GM19351 (cell line): ENCODE measurements around the gene TECPR2.
"Not testable (repeated sequence)": the region's sequence is repeated elsewhere in the genome, so short reads cannot be mapped to it uniquely, and the experiment has no call there.

Experiments used
- ATAC-seq: cut with Tn5 transposase; IDR thresholded peaks from one replicate; pipeline ENCODE4 v1.9.1; 2021; ENCODE audit warnings: mild to moderate bottlenecking, moderate library complexity; ENCODE audit not compliant: unreplicated experiment

TECPR2 gene

DNA sequence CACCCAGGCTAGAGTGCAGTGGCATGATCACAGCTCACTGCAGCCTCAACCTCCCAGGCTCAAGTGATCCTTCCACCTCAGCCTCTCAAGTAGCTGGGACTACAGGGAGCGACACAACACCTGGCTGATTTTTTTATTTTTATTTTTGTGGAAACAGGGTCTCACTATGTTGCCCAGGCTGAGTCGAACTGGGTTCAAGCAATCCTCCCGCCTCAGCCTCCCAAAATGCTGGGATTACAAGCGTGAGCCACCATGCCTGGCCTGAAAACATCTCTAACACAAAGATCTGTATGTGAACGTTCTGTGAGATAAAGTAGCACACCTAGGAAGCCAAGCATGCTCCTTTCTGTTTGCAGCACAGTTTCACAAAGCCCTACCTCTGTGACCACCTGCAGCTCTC lies 157.0 kb downstream of the TECPR2 start:
- ATAC-seq: not testable (repeated sequence)

GRCh38 chr14:102523200-102523568 lies 160.4 kb downstream of the TECPR2 start:
- ATAC-seq: no peak

- no peak for ATAC-seq
These were observed 161.1 kb downstream of the TECPR2 start for GRCh38 chr14:102523569-102524450.

DNA sequence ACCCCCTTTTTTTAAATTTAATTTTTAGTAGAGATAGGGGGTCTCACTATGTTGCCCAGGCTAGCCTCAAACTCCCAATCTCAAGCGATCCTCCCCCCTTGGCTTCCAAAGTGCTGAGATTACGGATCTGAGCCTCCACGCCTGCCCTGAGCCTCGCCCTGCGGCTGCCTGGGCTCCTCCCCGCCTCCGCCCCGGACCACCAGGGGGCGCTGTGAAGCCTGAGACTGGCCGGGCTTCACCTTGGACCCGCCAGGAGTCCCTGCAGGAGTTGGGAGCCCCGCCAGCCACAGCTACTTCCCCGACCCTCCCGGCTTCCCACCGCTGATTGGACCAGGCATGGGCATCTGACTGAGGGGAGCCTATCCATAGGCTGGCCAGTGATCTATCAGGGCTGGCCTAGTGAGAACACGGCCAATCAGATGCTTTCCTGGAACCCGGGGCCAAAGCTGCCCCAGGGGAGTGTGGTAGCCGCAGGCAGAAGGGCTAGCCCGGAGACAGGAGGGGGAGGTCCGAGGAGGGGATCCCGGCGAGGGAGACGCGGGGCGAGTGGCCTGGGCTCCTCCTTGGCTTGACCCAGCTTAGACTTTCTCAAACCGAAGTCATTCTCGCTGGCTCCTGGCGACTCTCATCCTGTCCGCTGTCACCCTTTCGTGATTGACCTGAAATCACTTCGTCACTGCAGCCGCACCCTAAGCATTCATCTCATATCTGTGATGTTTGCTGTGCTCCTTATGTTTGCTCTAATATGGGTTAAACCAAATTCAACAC lies 161.9 kb downstream of the TECPR2 start:
- peak; percentile 96 for ATAC-seq

DNA sequence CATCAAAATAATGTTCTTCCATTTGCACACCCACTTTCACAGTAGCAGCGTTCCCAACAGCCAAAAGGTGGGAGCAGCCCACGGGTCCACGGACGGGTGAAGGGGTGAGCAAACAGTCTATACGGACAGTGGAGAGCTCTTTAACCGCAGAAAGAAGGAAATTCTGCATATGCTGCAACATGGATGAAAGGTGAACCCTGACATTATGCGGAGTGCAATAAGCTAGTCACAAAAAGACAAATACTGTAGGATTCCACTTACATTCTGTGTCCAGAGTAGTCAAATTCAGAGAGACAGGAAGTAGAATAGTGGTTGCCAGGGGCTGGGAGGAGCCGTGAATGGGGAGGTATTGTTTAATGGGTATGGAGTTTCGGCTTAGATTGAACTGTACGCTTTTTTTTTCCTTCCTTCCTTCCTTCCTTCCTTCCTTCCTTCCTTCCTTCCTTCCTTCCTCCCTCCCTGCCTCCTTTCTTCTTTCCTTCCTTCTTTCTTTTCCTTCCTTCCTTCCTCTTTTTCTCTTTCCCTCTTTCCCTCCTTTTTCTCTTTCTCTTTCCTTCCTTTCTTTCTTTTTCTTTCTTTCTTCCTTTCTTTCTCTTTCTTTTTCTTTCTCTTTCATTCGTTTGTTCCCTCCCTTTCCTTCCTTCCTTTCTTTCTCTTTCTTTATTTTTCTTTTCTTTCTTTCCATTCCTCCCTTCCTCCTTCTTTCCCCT lies 162.6 kb downstream of the TECPR2 start:
- peak; percentile 1 for ATAC-seq

DNA sequence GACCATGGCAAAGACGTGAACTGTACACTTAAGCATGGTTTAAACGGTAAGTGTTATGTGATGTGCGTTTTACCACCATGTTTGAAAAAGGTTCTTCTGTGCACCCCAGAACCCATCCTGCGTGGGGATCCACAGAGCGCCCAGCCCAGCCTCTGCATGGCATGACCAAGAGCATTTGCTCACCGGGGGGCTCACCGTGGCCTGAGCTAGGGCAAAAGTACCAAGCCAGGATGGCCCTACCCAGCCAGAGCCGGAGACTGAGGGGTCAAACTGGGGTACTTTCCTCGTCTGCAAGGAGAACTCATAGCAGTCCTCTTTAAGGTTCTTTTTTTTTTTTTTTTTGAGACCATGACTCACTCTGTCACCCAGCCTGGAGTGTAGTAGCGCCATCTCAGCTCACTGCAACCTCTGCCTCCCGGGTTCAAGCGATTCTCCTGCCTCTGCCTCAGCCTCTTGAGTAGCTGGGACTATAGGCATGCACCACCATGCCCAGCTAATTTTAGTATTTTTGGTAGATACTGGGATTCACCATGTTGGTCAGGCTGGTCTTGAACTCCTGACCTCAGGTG lies 163.3 kb downstream of the TECPR2 start:
- ATAC-seq: no peak

- no peak for ATAC-seq
These were observed 165.9 kb downstream of the TECPR2 start for GRCh38 chr14:102528431-102529170.

- ATAC-seq: no peak
These were observed 168.2 kb downstream of the TECPR2 start for GRCh38 chr14:102530828-102531478.

DNA sequence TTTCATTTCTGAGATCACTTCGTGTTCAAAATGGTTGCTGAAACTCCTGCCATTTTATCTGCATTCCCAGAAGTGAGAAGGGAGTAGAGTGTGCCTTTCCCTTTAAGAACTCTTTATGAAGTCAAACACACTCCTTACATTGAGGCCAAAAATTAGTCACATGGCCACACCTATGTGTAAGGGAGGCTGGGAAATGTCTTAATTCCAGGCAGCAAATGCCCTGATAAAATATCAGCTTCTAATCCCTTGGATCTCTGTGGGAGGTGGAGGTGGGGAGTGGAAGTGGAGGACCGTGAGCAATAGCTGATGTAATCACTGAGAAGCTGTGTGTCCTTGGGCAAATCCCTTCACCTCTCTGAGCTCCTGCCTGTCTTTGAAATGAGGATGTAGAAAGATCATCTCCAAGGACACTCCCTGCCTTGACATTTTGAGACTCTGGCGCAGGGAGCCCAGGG lies 169.5 kb downstream of the TECPR2 start:
- no peak for ATAC-seq

DNA sequence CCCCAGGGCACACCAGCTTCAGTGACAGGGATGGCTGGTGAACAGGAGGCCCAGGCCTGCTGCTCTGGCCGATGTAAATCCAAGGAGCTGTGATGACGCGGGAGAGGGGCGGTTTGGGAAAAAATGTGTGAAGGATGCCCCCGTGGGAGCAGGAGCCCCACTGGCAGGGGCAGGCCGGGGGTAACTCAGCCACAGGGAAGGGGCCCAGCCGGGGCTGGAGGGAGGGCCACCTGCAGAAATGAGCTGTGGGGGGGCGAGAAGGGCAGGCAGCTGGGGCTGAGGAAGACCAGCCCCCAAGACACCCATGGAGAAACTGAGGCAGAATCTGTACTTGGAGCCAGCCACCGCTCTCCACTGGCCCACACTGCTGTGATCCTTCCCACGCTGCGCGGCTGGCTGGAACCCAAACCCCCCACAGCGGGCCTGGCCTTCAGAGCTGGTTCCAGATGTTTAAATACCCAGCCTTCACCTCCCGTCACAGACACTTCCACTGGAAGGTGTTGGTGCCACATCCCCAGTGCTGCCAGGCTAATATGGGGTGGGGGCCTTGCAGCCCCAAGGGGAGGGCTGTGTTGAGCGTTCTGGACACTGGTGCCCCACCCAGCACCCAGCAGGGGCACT lies 175.3 kb downstream of the TECPR2 start:
- no peak for ATAC-seq

DNA sequence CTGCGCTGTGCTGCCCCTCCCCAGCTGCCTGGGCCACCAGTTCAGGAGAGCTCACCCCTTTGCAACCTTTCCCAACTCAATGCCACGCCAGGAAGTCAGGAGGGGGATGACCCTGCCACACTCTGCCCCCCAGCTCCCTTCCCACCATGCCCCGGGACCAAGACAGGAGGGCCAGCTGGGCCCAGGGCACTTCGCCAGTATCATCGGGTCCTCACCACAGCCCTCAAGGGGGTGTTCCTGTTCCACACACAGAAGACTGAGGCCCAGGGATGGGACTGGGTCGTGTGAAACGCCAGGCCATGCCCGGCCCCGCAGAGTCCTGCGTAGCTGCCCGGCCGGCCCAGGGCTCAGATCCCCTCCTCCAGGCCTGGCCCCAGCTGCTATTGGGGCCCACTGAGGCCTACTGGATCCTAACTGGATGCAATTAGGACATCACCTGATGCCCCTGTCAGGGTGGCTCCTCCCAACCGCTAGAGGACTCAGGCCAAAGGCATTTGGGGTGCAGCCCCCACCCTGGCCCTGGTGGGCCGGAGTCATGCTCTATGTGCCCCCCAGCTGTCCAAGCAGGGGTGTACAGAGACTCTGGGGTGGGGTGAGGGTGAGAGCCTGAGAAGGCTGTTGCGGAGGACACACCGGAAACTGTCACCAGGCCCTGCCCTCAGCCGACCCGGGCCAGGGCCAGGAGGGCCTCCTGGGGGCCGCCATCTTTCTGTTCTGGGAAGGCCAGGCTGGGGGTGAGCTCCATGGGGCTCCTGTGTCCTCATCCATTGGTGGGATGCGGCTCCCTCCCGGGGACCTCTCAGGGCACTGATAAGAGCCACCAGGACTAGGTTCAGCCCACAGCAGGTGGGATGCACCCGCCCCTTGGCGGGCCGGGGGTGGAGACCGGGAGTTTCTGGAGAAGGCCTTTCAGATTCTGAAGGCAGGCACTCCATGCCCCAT lies 176.1 kb downstream of the TECPR2 start:
- ATAC-seq: no peak

GRCh38 chr14:102539544-102540314 lies 177.0 kb downstream of the TECPR2 start:
- no peak for ATAC-seq

GRCh38 chr14:102540315-102541028 lies 177.7 kb downstream of the TECPR2 start:
- ATAC-seq: no peak

DNA sequence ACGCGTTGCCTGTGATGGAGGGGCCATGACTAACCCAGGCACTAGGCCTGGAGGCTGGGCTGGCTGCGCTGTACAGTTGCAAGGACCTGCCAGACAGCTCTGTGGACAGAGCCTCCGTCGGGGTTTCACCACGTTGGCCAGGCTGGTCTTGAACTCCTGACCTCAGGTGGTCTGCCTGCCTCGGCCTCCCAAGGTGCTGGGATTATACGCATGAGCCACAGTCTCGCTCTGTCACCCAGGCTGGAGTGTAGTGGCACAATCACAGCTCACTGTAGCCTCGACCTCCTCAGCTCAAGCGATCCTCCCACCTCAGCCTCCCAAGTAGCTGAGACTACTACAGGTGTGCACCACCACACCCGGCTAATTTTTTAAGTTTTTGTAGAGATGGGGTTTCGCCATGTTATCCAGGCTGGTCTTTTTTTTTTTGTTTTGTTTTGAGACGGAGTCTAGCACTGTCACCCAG lies 178.3 kb downstream of the TECPR2 start:
- not testable (repeated sequence) for ATAC-seq

- ATAC-seq: no peak
These were observed 179.0 kb downstream of the TECPR2 start for GRCh38 chr14:102541771-102542170.

GRCh38 chr14:102544046-102544746 lies 181.5 kb downstream of the TECPR2 start:
- ATAC-seq: no peak
